Kidney capillary endothelial cell (primary cell): Measurements from ENCODE around the gene KCNIP1.

Experiments
- DNase-seq: peaks from one replicate; pipeline ENCODE4 v3.0.0-alpha.2; 2018; ENCODE audit warnings: low spot score

Gene KCNIP1

DNA sequence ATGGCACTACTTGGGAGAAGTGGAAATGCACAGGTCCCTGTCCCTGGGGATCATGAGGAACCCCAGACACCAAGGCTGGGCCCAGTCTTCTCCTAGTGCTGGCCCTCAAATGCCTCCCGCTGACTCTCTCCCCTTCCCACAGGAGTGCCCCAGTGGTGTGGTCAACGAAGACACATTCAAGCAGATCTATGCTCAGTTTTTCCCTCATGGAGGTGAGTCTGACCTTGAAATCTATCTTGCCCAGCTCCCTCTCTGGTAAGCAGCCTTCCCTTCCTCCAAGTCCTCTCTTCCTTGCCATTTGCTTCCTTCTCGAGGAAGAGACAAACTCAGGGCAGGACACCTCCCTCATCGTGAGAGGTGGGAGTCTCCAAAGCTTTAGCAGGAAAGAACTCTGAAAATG is 216.4 kb downstream of the KCNIP1 start:
- DNase-seq: no peak

DNA sequence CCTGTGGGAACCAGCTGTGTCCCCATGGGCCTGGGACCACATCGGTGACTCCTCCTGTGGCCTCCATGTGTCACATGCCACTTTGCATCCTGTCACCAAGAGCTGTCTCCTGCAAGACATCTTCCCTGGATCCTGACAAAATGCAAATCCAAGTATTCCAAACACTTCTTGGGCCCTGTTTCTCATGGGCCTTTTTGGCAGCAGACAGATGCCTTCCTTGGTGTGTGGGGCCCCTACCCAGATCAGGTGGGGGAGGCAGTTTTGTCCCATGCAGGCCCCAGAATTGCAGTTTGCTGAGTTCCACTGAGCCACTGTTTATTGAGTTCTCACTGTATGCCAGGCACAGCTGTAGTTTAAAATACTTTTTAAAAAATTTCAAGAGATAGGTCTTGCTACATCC is 217.2 kb downstream of the KCNIP1 start:
- no peak for DNase-seq

DNA sequence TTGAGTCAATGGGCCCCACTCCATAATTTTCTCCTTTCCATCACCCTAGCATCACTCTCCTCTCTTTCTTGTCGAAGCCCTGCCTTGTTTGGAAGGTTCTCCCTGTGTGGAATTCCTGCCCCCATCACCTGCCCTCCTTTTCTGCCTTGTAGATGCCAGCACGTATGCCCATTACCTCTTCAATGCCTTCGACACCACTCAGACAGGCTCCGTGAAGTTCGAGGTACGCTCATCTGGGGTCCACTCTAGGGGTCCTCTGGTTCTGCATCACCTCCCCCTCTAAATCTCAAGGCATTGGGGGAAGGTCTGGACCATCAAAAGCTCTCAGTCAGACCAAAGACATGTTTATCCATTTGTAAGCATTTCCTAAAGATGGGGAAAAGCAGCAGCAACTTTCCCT is 217.9 kb downstream of the KCNIP1 start:
- no peak for DNase-seq

DNA sequence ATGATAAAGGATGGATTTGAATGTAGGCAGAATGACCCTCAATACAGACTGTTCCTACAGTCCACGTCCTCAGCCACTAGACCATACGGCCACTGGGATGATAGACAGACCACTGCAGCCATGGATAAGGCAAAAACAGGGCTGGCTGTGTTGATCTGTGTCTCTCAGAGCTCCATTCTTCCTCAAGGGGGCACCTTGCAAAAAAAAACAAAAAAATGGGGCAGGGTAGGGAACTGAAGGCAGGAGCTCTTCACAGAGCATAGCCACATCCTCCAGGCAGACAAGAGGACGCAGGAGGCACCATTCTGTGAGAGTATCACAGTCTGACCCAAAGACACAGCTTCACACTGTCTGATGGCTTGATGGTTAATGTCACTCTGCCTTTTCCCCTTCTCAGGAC is 218.5 kb downstream of the KCNIP1 start:
- no peak for DNase-seq

DNA sequence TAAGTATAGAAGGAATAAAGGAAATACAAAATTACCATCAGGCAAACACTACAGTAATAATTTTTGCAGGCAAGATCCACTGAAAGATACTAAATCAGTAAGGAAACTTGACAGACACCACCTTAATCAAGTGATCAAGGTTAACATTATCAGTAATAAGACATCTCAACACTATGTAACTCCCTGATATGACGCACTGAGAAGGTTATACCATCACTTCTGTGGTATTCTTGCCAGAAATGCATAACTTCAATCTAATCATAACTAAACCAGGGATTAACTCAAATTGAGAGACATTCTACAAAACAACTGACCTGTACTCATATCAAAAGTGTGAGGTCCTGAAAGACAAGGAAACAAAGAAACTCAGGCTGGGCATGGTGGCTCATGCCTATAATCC is 227.2 kb downstream of the KCNIP1 start:
- no peak for DNase-seq

DNA sequence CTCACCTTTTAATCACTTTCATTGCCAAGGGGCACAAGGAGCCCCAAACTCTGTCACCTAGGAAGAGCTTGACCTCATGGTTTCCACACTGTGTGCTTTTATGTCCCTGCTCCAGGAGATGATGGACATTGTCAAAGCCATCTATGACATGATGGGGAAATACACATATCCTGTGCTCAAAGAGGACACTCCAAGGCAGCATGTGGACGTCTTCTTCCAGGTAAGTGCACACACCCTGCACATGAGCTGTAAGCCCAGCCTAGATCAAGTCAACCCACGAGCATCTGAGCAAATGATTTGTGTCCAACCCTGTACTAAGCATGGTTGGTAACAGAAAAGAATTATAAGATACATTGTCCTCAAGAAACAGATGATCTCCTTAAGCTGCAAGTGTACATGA is 228.9 kb downstream of the KCNIP1 start:
- no peak for DNase-seq

DNA sequence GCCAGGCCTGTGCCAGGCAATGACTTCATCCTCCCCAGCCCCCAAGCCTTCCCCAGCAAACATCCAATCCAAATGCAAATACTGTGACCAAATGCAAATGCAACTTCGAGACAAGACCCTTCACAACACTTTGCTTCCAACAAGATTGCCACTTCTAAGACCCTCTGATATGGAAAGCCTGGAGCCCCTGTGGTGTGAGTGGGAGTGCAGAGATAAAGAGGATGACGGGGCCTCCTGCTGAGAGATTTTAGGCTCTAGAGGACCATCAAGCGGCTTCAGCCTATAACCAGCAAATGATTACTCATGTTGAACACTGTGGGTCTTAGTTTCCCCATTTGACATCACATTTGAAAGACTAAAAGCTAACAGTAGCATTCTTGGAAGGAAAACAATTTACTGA is 233.1 kb downstream of the KCNIP1 start:
- no peak for DNase-seq

DNA sequence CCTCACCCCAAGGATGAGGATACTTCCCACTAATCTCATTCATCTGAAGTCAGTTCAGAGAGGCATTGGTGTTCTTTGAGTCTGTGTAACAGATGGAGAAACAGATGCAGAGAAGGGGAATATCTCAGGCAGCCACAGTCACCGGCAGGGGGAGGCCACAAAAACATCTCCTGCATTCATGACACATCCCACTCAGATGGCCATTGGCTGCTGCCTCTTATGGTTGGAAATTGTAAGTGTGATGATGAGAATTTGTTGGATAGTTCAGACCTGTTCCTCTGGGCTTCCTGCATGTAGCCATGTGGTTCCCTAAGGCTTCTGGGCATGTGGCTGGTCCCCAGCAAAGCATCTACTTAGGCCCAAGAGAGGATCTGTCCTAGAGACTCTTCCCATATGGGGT is 233.8 kb downstream of the KCNIP1 start:
- no peak for DNase-seq

DNA sequence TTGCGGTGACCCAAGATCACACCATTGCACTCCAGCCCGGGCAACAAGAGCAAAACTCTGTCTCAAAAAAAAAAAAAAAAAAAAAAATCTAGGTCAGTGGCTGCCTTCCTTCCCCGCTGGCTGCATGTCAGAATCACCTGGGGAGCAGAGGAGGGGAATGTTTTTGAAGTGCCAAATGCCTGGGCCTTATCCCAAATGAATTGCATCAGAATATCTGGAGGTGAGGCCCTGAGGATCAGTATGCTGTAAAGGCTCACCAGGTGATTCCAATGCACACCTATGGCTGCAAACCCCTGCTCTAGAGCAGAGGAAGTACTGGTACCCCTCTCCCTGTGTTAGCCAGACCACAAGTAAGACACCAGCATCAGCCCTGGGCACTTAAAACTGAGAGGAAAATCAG is 235.0 kb downstream of the KCNIP1 start:
- DNase-seq: no peak

DNA sequence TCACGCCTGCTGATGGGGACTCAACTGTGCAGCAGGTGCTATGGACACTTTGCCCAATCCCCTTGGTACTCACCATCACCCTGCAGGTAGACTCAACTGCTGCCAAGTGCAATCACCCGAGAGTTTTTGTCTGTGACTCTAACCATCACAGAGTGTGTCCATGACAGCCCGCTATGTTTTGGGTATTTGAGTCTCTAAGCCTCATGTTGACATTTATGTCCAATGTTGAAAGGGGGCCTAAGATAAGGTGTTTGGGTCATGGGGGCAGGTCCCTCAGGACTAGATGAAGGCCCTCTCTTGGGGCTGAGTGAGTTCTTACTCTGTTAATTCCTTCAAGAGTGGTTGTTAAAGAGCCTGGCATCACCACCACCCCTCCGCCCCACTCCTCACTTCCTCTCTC is 235.6 kb downstream of the KCNIP1 start:
- DNase-seq: no peak

DNA sequence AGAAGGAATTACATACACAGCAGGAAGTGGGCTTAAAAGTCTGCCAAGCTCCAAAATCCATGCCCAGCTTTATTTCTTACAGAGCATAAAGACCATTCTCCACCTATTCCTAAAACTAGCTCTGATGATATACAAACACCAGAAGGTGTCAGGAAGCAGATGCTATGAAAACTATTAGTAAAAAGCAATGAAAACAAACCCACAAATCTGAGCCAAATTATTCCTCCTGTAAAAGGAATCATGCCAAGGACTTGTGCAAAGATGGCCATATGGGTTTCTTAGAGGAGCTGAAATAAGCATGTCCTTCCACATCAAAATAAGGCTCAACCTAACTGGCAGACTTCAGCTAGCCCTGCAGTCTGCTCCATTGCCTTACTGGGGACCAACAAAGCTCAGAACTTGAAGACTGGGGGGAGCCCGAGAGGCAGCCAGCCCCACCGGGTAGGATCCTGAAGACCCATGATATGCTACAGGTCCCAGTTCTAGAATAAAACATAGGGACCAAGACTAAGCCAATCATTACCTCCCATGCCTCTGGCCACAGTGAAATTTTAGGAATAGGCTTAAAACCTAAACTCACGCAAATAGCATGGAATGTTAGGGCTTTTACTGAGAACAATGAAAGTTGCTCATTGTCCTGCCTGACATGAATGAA is 236.9 kb downstream of the KCNIP1 start:
- no peak for DNase-seq

DNA sequence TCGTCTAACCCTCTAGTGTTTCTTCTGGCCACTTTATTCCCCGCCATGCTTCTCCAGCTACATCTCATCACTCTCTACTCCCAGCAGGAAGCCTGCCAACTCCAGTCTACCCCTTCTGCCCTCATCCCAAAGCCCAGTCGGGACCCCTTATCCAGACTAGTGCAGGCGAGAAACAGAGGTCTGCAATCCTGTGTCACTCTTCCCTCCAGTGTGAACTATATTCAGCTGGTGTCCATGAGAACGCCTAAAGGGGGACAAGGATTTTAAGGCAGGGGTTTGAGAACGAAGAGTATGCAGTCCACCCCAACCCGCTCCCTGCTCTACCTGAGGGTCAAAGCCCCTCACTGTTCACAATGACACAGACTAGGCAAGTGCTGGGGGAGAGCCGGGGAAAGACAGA is 238.0 kb downstream of the KCNIP1 start:
- no peak for DNase-seq

DNA sequence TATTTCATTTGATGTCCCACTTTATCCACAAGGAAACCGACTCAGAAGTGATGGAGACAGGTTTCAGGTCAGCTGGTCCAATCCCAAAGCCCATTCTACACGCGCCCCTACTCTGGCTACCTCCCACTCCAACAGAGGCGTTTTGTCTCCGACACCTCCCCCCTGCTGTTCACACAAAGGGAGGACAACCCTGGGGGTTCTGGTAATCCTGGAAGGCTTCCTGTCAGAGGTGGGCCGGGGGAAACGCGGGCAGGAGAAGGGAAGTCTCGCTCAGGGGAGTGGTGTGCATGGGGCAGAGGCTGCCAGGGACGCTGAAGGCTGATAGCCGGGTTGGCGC is 240.0 kb downstream of the KCNIP1 start:
- no peak for DNase-seq

DNA sequence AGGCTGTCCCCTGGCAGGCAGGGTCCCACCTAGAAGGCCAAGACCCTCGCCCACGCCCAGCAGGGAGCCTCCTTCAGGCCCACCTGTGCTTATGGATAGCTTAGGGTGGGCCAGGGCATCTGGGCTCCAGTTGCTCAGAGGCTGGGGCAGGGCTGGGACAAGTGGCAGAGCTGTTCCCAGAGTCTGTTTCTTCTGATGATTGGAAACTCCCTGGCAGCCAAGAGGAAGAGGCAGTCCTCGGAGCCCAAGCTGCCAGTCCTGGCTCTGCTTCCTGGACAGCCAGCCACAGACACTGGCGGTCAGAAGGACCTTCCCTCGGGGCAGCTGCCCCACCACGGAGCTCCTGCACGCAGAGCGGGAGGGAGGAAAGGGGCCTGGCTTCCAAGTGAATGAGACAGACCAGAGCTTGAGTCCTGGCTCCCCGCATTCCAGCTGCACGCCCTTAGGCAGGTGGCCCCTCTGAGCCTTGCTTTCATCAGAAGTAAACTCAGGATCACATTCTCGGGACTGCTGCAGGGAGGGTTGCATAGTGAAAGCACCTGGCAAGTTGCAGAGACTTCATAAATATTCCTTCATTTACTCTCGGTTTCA is 241.8 kb downstream of the KCNIP1 start:
- DNase-seq: peak; percentile 38

DNA sequence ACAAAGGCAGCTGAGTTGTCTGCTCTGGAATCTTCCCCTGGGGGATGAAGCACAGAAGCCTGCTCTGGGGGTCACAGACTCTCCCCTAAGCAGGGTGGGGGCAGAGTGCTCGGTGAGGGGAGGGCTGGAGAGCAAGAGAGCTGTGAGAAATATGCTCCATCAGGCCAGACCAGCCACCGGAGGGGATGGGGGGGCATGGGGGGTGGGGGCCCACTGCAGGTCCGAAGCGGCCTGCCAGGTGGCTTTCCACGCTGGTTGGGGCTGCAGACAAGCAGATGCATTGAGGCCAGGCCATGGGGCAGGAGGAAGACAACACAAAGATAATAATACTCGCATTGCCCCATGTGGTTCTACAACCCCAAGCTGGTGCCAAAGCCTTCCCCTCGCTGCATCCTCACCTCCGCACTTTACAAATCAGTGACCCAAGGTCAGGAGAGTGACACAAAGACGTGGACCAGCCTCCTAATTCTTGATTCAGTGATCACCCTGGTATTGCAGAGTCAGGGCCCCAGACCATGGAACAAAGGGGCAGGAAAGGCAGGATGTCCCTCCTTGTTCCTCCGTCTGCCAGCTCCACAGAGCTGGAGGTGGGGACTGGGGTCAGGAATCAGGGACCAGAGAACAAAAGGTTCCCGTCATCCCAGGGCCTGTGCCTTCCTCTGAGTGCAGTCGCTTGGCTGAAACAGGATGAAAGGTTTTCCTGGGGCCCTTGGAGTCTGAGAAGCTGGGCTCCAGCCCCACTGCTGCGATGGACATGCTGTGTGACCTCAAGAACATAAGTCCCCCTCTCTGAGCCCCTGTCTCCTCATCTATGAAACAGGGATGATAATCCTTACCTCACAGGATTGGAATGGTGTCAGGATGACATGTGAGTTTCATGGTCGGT is 242.5 kb downstream of the KCNIP1 start:
- peak; percentile 57 for DNase-seq

DNA sequence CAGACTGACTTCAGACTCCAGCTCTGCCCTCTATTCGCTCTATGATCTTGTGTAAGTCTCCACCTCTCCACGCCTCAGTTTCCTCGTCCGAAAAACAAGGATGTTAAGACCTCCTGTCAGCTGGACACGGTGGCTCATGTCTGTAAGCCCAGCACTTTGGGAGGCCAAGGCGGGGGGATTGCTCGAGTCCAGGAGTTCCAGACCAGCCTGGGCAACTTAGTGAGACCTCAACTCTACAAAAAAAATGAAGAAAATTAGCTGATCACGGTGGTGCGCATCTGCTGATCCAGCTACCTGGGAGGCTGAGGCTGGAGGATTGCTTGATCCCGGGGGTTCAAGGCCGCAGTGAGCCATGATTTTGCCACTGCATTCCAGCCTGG is 243.1 kb downstream of the KCNIP1 start:
- DNase-seq: no peak

DNA sequence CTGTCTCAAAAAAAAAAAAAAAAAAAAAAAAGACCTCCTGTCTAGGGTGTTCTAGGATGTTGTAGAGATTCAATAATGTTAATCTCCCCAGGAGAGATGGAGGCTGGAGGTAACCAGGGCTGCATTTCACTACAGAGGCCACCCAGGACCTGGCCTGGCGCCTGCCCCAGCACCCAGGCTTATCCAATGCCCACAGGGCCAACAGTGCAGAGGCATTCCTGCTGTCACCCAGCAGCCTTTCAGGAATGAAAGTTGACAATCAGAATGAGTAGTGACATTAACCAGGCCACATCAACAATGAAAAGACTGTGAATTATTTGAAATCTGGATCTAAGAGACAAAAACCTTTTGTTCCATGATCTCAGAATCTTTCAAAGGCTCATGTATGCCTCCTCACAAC is 243.5 kb downstream of the KCNIP1 start:
- DNase-seq: no peak

DNA sequence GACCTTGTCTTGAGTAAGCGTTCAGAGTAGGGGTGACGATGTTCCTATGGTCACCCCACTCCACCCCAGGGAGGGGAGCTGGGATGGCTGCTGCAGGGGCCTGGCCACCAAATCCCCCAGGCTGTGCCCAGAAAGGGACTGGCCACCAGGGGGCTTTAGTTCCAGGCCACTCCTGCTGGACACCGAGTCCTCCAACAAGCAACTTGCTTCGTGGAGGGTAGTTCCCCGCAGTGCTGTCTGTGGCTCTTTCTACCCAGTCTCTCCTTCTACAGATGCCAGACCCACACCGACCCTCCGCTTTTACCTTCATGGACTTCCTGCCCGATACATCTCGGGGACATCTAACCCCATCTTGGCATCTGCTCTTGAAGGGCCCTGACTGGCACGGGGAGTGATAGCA is 244.0 kb downstream of the KCNIP1 start:
- peak; percentile 25 for DNase-seq

DNA sequence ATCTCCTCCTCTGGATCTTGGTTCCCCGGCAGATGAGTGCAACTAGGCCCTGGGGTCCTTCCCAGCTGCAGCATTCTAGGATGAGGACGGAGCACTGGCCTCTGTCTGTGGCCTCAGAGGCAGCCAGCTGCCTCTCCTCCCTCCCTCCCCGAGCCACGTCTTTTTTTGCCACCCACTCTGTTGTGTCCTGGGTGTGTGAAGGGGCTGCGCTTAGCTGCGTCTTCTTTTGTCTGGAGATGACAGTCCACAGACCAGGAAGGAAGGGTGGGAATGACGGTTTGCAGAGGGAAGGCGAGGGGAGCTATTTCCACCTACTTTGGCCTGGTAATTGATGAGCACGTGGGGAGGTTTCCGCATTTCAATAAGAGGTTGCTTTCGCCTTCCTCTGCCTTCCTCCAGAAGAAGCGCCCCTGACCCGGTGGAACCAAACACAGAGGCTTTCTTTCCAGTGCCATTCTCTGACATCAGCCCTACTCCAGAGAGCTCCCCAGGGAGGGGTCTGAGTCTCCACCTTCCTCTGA is 245.2 kb downstream of the KCNIP1 start:
- no peak for DNase-seq

DNA sequence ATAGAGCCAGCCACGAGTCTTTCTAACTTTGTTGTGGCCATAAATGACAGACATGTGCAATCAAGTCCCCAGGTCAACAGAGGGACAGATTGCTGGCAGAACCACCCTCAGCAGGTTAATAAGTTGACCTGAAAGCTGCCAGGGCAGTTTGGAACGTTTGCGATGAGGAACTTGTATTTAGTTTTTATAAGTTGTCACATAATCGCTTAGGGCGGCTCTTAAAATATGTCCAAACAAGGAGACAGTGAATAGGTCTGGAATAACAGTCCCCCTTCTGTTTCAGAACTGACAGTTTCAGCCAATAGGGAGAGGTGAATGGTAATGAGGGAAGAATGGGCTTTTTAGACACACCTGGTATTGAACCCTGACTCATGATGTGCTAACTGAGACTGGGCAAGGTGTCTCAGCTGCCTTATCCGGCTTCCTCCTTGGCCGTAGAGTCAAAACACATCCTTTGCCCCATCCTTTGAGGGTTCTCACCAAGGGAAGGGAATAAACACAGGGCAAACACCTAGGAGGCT is 246.2 kb downstream of the KCNIP1 start:
- no peak for DNase-seq

DNA sequence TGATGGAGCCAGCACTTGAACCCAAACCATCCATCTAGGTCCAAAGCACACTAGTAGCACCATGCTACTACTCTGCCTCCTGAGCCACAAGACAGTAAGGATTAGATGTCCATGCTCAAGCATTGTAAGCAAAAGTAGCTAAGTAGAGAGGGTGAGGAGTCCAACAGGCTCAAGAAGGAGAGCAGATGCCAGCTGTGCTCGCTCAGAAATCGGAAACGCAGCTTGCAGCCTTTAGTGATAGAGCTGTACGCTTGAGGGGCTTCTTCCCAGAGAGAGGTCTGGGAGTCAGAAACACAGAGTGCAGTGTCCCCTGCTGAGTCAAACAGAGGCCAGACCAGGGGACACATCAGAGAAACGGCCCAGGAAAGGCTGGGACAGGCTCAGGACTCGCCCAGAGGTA is 247.0 kb downstream of the KCNIP1 start:
- DNase-seq: no peak

DNA sequence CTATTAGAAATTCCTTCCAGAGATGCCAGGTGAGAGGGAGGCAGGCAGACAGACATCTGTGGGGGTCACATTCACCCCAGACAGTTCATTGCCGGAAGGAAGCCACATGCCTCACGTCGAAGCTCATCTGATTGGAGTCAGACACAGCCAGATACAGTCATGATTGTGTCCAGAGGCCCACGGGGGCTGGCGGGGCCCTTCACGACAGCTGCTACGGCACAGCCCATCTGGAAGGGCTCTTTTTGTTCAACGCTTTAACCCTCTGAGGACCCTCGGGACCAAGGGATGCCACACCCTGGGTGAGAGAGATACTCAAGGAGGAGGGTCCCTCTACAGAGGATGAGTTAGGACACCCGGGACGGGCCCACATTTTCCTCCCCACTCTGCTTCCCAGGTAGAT is 247.8 kb downstream of the KCNIP1 start:
- no peak for DNase-seq
